IPS-11a (cell line): ENCODE results near the gene NME4.

Source experiments
- H3K4me3 ChIP-seq: one replicate; pipeline ENCODE4 v1.5.1; 2013; ENCODE audit warnings: low read depth, low read length, control low read depth

The NME4 gene

DNA sequence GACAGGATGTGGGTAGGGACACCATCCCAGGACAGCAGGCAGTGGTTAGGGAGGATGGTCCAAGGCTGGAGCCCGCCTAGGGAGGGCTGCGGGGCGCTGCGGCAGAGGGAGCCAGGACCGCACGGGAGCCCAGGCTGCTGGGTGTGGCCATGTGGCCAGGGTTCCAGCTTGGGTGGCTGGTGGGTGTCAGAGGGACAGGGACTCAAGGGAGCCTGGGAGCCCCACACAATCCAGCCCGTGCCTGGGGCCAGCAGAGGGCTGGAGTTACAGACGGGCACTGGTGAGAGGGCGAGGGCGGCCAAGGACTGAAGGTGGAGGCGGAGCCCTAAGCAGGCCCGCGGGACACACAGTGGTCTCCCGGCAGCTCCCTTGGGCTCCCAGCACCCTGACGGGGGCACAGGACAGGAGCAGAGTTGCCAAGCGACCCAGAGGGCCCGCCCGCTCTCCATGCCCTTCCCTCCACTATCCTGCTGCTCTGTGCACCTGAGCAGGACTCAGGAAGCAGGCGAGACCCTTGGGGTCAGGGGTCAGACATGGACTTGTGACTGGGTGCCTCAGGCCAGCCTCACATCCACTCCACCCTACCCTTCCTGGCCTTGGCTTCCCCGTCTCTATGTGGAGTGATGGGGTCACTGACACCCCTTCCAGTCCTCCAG is 33.8 kb upstream of the NME4 start:
- H3K4me3 ChIP-seq: no peak overlapping the region

DNA sequence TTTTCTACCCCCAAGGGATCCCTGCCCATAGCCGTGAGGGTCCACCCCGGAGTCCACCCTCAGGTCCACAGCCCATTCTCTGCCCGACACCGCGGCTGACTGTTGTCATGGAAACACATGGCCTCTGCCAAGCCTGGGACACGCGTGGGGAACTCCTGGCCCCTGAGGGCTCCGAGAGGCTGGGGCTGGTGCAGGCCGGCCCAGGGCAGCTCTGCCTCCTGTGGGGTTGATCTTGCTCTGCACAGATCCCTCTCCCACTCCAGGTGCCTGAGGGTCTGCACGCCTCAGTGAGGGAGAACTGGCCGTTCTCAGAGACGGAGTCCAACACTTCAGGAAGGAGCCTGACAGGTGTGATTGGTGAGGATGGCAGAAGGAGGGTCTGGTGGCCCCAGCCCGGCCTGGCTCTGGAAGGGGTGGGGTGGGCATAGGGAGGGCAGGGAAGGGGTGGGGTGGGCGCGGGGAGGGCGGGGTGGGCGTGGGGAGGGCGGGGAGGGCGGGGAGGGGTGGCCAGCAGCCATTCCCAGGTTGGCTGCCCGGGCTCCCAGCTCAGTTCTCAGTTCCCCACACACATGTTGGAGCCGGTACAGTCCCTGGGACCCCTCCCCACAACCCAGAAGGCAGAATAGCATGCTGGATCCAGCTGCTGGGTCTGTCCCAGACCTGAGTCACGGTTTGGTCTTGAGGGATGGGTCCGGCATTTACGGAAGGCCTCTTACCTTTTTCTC is 33.1 kb upstream of the NME4 start:
- H3K4me3 ChIP-seq: no peak overlapping the region

DNA sequence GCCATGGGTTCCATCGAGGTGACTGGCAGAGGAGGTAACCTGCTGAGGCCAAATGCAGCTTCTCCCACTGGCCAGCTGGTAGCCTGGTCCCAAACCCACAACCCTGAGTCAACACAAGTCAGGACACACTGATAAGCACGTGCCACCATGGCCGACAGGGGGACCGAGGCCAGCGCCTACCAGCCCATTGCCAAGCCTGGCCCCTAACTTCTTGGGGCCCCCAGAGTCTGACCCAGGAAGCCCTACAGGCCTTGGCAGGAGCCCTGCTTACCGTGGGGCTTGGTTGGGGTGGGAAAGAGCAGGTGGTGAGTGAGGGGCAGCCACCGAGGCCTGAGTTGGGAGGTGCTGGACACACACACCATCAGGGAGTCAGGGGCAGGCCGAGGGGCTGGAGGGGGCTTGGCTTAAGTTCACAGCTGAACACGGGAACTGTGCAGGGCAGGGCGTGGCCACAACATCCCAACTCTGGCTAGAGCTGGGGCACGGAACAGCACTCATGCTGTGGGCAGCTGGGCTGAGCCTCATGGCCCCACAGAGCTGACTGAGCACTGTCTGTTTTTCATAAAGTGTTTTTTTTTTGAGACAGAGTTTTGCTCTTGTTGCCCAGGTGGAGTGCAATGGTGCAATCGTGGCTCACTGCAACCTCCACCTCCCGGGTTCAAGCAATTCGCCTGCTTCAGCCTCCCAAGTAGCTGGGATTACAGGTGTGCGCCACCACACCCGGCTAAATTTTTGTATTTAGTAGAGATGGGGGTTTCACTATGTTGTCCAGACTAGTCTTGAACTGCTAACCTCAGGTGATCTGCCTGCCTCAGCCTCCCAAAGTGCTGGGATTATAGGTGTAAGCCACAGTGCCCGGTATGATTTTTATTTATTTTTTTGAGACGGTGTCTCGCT is 32.2 kb upstream of the NME4 start:
- no peak overlapping the region for H3K4me3 ChIP-seq

DNA sequence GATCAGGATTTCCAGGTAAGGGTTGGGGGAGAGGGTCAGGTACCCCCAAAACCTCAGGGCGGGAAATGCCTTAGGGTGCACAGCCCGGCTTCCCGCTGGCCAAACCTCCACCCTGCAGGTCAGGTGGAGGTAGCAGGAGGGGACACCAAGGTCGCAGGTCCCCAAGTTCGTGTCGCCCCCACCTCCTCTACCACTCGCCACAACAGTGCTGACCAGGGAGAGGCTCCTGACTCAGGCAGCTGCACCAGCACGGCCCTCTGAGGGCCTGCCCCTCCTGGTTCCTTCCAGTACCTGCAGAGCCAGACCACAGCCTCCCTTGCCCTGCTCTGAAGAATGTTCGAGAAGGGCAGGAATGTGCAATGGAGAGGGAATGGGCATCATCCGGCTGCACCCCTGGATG is 30.5 kb upstream of the NME4 start:
- H3K4me3 ChIP-seq: no peak overlapping the region

GRCh38 chr16:367333-367903 is 29.6 kb upstream of the NME4 start:
- no peak overlapping the region for H3K4me3 ChIP-seq

DNA sequence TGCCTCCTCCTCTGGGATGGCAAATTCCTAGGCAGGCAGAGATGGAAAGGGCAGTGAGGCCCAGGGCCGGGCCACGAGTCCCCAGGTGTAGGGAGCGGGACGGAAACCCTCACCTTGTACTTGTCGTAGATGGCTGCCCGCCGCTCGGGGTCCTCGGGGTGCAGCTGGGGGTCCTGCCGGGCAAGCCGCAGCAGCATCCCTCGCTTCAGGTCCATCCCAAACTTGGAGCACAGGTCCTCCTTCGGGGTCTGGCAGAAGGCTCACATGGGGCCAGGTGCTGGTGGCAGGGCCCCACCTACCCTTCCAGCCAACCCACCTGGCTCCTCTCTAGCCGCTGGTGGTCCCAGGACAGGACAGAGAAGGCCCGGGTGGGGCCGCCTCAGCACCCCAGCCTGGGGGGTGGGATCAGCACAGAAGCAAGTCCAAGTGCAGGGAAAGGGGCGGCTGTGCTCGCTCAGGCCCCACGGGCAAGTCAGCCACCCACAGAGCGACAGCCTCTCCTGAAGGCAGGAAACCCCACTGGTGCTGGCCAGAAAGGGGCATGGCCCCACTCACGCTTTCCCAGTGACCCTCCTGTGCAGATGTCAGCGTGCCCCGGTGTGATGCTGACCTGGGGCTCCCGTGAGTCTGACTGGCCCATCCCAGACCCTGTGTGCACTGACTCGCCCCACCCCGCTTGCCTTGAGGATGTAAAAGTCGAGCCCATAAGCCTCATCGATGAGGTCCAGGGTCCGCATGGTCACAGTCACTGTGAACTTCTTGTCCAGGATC is 28.4 kb upstream of the NME4 start:
- H3K4me3 ChIP-seq: no peak overlapping the region

GRCh38 chr16:369275-369865 is 27.6 kb upstream of the NME4 start:
- H3K4me3 ChIP-seq: peak overlapping the region; percentile 50

GRCh38 chr16:369866-370436 is 27.0 kb upstream of the NME4 start:
- peak overlapping the region; percentile 50 for H3K4me3 ChIP-seq

DNA sequence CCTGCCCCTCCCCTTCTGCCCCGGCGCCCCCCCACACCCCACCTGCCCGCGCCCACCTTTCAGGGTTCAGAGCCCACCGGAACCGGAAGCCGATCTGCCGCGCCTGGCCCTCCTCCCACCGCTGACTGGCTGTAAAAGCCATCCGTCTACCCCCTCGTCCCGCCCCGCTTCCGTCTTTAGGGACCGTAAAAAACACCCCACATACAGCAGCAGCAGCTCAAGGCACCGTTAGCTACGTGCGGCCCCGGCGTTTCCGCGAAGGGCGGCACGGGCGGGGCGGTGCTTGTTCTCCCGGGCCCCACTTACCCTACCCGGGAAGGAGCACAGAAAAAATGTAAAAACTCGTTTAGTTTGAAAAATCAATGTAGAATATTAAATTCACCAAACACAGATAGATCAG is 26.6 kb upstream of the NME4 start, which contains the start of gene MRPL28:
Gene MRPL28 (minus strand): TSS at position 96 of the 400 bp plus-strand sequence. CDS start 320 bp downstream, outside the sequence.
- H3K4me3 ChIP-seq: peak within 1 kb of the TSS; percentile 50

- no peak overlapping the region for H3K4me3 ChIP-seq
These were observed 26.0 kb upstream of the NME4 start for GRCh38 chr16:370979-371514.

DNA sequence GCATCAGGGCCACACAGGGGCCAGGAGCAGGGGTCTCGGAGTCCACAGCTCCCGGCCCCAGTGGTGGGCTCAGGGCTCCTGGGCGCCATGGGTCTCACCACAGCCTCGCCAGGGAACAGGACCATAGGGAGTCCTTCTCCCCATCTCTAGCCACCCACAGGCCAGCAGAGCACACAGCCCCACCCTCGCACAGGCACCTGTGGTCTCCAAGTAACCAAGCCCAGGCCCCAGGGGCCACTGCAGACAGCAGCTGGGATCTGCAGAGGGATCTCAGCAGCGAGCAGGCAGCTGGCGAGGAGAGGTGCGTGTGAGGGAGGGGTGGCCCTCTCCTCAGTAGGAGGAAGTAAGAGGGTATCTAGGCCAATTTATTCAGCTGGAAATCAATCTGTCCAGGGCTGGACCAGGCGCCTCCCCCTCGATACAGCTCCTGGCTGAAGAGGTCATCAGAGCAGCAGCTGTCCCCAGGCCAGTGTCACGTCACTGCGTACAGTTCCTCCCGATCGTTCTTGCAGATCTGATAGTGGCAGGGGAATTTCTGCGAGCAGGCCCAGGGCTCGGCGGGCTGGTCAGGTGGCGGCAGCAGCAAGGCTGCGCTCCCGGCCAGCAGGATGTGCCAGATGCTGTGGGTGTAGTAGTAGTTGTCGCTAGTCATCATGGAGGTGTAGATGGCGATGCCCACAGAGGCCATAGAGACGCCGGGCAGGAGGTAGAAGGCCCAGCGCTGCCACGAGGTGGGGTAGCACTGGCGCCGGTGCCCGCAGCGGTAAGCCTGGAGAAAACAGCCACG is 25.3 kb upstream of the NME4 start:
- no peak overlapping the region for H3K4me3 ChIP-seq

- H3K4me3 ChIP-seq: no peak overlapping the region
These were observed 24.6 kb upstream of the NME4 start for GRCh38 chr16:372302-372983.

DNA sequence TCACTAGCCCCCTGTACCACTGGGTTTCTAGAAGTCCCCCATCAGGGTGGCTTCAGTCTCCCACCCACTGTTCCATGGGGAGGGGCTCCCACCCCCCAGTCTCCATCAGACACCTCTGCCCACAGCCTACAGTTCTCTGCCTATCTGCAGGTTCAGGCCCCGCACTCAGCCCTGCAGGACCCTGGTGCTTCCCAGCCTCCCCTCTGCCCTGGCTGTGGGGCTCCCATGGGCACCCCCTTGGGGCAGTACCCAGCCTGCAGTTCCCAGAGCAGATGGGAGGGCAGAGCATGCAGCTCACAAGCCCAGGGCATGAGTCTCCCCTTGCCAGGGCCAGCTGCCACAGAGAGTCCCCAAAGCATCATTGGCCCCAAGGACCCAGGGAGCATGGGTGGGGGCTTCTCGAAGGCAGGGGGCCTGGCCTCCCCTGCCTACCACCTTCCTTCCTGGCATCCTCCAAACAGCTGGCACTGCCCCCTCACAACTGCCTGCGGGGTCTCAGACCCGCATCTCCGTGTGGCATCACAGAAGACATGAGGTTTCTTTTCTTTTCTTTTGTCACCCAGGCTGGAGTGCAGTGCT is 23.9 kb upstream of the NME4 start:
- no peak overlapping the region for H3K4me3 ChIP-seq

DNA sequence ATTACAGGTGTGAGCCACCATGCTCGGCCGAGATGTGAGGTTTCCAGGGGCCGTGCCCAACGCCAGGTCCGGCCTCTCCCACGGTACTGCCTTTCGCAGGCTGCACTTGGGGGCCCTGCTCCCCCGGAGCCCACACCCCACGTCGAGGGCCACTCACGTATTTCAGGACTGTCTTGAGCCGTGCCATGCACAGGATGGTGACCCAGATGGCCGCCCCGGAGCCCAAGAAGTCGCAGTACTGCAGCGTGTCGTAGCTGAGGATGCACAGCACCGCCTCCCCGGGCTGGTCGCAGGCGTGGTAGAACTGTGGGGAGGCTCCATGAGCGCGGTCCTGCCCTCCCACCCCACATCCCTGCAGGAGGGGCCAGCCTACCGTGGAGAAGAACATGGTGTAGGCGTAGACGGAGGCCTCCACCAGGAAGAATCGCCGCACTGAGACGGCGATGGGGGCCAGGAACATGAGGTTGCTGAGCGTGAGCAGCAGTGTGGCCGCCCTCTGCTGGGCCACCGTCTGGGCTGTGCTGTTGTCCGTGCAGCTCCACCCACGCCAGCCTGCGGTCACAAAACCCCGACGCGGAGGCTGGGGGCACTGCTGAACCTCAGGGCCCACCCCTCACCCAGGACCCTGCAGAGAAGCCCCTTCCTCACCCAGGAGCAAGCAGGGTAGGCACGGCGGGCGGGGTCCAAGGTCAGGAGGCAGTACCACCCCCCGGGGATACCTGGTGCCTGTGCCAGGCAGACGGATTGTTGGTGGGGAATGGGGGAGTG is 23.0 kb upstream of the NME4 start:
- H3K4me3 ChIP-seq: no peak overlapping the region

DNA sequence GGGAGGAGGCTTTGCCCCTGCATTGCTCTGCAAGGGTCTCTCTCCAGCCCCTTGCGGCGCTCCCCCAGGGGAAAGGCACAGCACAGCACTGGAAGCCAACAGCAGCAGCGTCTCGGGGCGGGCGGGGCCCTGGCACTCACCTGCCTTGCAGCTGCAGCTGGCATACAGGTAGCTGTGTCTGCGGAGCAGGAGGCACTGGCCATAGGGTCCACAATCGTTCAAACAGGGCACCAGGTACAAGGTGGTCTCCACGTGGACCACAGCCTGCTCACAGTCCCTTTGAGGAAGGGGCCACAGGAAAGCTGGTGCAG is 22.4 kb upstream of the NME4 start:
- H3K4me3 ChIP-seq: no peak overlapping the region

DNA sequence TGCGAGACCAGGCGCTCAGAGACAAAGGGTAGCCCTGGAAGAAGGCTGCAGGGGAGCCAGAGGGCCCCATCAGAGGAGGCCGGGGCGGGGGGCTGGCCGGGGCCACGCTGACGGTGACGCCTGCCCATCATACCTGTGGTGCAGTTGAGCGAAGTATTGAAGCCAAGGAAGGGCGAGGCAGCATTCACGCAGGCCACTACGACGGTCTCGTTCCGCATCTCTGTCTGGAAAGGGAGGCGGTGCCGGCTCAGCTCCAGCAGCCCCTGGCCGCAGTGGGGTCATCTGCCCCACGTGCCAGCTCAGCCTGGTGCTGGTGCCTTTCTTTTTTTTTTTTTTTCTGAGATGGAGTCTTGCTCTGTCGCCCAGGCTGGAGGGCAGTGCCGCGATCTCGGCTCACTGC is 21.8 kb upstream of the NME4 start:
- H3K4me3 ChIP-seq: no peak overlapping the region
